Measurements from ENCODE around the gene RASSF5. TPM values are rescaled to one million over a fixed set of nuclear protein-coding genes. Genes with fewer than 3 reads are reported as not detected.

The RASSF5 gene
- total and polyA plus RNA-seq, 10 of the 15 experiments (the other 5 are each of a cell fraction or from before 2014, with no cell fraction given) = 14.0 to 89.6 (median 68.9) TPM

- no peaks in the 10 kb centered on the region for H3K27me3 ChIP-seq (replicated peaks in 1 of 2; ENCODE audit: control insufficient read depth in 2 of 2, insufficient read depth in 2 of 2, low read length in 1 of 2)
- no peaks in the 10 kb centered on the region for H4K20me1 ChIP-seq (ENCODE audit: control insufficient read depth, insufficient read depth)
- H3K27ac ChIP-seq (ENCODE audit: control insufficient read depth, insufficient read depth) = no peak overlapping the region
- CTCF ChIA-PET = interaction anchor here (1.2 to 10.7 kb wide), 27 partner anchors 10 to 184 kb away, joined by 3 to 199 read pairs (median 10); partner anchors contain the start of gene IKBKE
- in situ Hi-C loops (cut with MboI) (no loop called here), intact Hi-C loops (cut with micrococcal nuclease; ENCODE audit: unreplicated experiment) (no loop called here)
- no peak overlapping the region for H3K4me3 ChIP-seq
- H3K36me3 ChIP-seq (ENCODE audit: control insufficient read depth in 2 of 2, insufficient read depth in 2 of 2, low read length in 1 of 2) = peaks cover 32 to 44% of the 10 kb centered on the region in 2 experiments
- peaks cover 14% of the 10 kb centered on the region for H3K4me1 ChIP-seq (ENCODE audit: control insufficient read depth, insufficient read depth, low read length)
- H3K9me3 ChIP-seq (replicated peaks; ENCODE audit: control insufficient read depth, insufficient read depth, low read length) = no peaks in the 10 kb centered on the region
- SMC1A ChIA-PET (ENCODE audit: uncharacterized antibody, unreplicated experiment) = interaction anchor here (1.1 to 3.7 kb wide), 14 partner anchors 9 to 112 kb away, joined by 3 to 70 read pairs (median 6); partner anchors contain the start of genes IKBKE and RASSF5
- no peak overlapping the region for H3K9ac ChIP-seq (ENCODE audit: control insufficient read depth, insufficient read depth, low read length)
- WGBS (ENCODE audit: insufficient coverage, insufficient replicate concordance, low lambda C conversion rate, missing lambda C conversion rate) = 93% methylated on average over 4 of the region's 8 CpGs
- ATAC-seq (no peak), DNase-seq (ENCODE audit: low read depth, low spot score) (no peak), FAIRE-seq (no peak)
- BruUV-seq (replicated peaks) = no TSS peak
- POLR2A ChIA-PET = interaction anchor here (2.4 kb wide), 1 partner anchor 18 kb away, joined by 7 read pairs; no protein-coding TSS in a partner anchor
- no peak overlapping the region for H3K4me2 ChIP-seq (ENCODE audit: control insufficient read depth, insufficient read depth)
- H2AFZ ChIP-seq (ENCODE audit: control insufficient read depth, low read depth, low read length) = no peak overlapping the region
- 0 out of 2 replicates have a peak, but pooled peaks cover 1% of the 10 kb centered on the region for H3K79me2 ChIP-seq (ENCODE audit: control insufficient read depth, insufficient read depth, low read length)
- RAD21 ChIA-PET (ENCODE audit: unreplicated experiment) = interaction anchor here (1.1 to 4.4 kb wide), 14 partner anchors 10 to 316 kb away, joined by 3 to 55 read pairs (median 7); partner anchors contain the start of gene IKBKE
- TF ChIP-seq ATF7 (IDR thresholded peaks at IDR 0.05; ENCODE audit: low read depth) = no peak
- no peak for TF ChIP-seq TCF3 (IDR thresholded peaks at IDR 0.05; ENCODE audit: borderline replicate concordance, insufficient read depth, low read depth, low read length)
- TF ChIP-seq RAD51 (IDR thresholded peaks at IDR 0.05) = no peak
- no peak for TF ChIP-seq ZNF207 (IDR thresholded peaks at IDR 0.05; ENCODE audit: borderline replicate concordance)
- TF ChIP-seq ATF3 (IDR thresholded peaks at IDR 0.05; ENCODE audit: borderline replicate concordance, extremely low read depth, low read depth, low read length) = no peak
- TF ChIP-seq MTA3 (IDR thresholded peaks at IDR 0.05; ENCODE audit: borderline replicate concordance, low read length) = no peak
- TF ChIP-seq CREB1 (IDR thresholded peaks at IDR 0.05; ENCODE audit: low read depth) = no peak
- TF ChIP-seq BCL11A (IDR thresholded peaks at IDR 0.05; ENCODE audit: low read depth, low read length) = no peak
- TF ChIP-seq KAT2A (conservative IDR thresholded peaks at IDR 0.05; ENCODE audit: control insufficient read depth, low read depth, low read length) = no peak
- TF ChIP-seq SP1 (IDR thresholded peaks at IDR 0.05; ENCODE audit: low read depth, low read length) = no peak
- no peak for TF ChIP-seq BACH1 (IDR thresholded peaks at IDR 0.05; ENCODE audit: borderline replicate concordance)
- no peak for TF ChIP-seq CUX1 (IDR thresholded peaks at IDR 0.05; ENCODE audit: insufficient replicate concordance, low read depth, low read length)
- TF ChIP-seq ZZZ3 (IDR thresholded peaks at IDR 0.05; ENCODE audit: control insufficient read depth, insufficient read length, low read depth) = no peak
- TF ChIP-seq ZBTB4 (CRISPR knock-in tag; IDR thresholded peaks at IDR 0.05) = no peak
- TF ChIP-seq ZNF24 (IDR thresholded peaks at IDR 0.05) = no peak
- TF ChIP-seq RELA (IDR thresholded peaks at IDR 0.05; ENCODE audit: borderline replicate concordance, partially characterized antibody) = no peak
These were observed 27.1 kb upstream of the RASSF5 start for GRCh38 chr1:206480211-206480610.
